Ectodermal cell (in vitro differentiated cells): Measurements from ENCODE around the gene TGOLN2.
"Not testable (repeated sequence)": the region's sequence is repeated elsewhere in the genome, so short reads cannot be mapped to it uniquely, and the experiment has no call there.

Experiments
- H3K27ac ChIP-seq: 2 replicates; pipeline ENCODE4 v1.7.0; 2013; ENCODE audit warnings: mild to moderate bottlenecking, low read depth, low read length; ENCODE audit not compliant: insufficient read depth, poor library complexity, severe bottlenecking
- H3K27me3 ChIP-seq: 2 replicates; pipeline ENCODE4 v1.7.0; 2013; ENCODE audit warnings: mild to moderate bottlenecking, low read length; ENCODE audit not compliant: insufficient read depth, control insufficient read depth, poor library complexity, severe bottlenecking
- H3K36me3 ChIP-seq: one replicate; pipeline ENCODE4 v1.7.0; 2013; ENCODE audit warnings: low read length; ENCODE audit not compliant: control insufficient read depth, insufficient read depth
- H3K4me1 ChIP-seq: one replicate; pipeline ENCODE4 v1.7.0; 2013; ENCODE audit warnings: low read length; ENCODE audit not compliant: control insufficient read depth, insufficient read depth
- H3K4me3 ChIP-seq: 2 replicates; pipeline ENCODE4 v1.7.0; 2013; ENCODE audit warnings: low read depth, low read length, control low read depth; ENCODE audit not compliant: insufficient read depth
- H3K9me3 ChIP-seq: 2 replicates; pipeline ENCODE4 v1.7.0; 2013; ENCODE audit warnings: mild to moderate bottlenecking, low read length, moderate library complexity; ENCODE audit not compliant: control insufficient read depth
- WGBS, 2 experiments: methylation state at CpG; one replicate each; pipeline ENCODE4 v1.1.7; 2013; ENCODE audit warnings: missing lambda C conversion rate in 2 of 2; 5-methylcytosine and 5-hydroxymethylcytosine counted together

The TGOLN2 gene

DNA sequence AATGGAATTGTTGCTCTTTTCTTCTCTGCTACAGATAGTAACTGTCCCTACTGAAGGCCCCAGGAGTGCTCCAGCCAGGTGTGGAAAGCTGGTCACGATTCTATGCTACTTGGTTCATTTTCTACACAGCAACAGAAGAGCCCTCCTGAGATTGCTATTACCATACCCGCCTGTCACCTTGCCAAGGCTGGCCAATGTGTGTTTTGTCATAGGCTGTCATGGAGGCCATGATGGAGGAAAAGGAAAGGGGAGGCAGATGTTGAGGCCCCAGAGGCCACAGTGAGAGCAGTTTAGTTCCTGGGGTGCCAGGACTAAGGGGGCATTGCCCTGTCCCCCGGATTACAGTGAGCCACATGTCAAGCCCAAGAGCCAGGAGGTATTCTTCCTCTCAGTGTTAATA, 27.7 kb upstream of the TGOLN2 start:
- peak overlapping the region; percentile 70 for H3K4me3 ChIP-seq
- H3K36me3 ChIP-seq: no peaks in the 10 kb centered on the region
- 90 to 91% methylated on average over 3 of the region's 3 CpGs for WGBS, 2 experiments
- no peaks in the 10 kb centered on the region for H3K4me1 ChIP-seq
- no peak overlapping the region for H3K27ac ChIP-seq
- no peaks in the 10 kb centered on the region for H3K27me3 ChIP-seq
- H3K9me3 ChIP-seq: no peaks in the 10 kb centered on the region

DNA sequence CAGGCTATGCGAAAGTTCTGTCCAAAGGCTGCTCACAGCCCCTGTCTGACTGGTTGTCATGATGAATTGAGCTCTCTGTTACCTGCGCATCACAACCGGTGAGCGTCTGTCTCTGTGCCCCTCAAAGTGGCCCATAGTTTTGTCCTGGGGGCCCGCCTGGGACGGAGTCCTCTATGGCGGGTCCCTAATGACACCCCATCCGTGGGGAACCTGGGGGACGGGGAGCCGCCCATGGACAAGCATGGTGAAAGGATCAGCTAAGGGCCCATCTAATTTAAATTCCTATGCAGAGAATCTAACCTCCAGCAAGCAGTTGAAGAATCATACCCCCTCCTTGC, 27.3 kb upstream of the TGOLN2 start:
- H3K27me3 ChIP-seq: no peaks in the 10 kb centered on the region
- WGBS, 2 experiments: 22 to 24% methylated on average over 10 of the region's 10 CpGs
- no peaks in the 10 kb centered on the region for H3K4me1 ChIP-seq
- H3K9me3 ChIP-seq: no peaks in the 10 kb centered on the region
- no peak overlapping the region for H3K27ac ChIP-seq
- H3K36me3 ChIP-seq: no peaks in the 10 kb centered on the region
- peak overlapping the region; percentile 70 for H3K4me3 ChIP-seq

DNA sequence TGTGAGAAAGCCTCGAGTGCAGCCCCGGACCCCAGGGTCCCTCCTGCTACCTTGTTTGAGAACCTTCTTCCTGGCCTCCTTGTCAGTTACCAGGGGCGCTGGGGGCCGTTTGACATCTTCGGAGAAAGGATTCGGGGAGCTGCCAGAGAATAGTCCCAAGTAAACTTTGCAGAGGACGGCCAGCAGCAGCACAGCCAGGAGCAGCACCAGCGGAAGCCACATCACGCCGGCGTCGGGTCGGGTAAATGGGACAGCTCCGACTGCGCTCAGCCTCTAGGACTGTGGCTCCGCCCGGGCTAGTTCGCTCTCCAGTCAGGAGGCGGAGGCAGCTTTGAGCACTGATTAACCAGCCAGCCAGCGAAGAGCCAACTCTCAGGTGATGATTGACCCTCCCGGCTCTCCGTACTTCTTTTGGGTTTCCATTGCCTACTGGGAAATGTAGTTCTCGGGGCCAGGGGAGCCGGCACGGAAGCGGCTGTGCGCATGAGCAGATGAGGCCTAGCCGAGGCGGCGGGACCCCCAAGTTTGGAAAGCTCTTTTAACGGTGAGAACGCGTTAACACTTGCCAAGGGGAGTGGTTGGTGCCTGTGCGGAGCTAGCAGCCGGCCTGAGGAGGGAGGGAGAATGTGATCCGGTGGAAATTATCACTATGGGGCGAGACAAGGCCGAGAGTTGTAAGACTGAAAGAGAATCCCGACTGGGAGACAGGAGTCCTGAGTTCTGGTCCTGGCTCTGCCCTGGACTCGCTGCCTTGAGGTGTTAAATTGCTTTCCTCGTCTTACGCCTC, 26.7 kb upstream of the TGOLN2 start, which contains the start of the genes ELMOD3 and RETSAT:
Gene ELMOD3 (plus strand): TSS at position 484 of the 787 bp plus-strand sequence. CDS start 2,430 bp downstream, outside the sequence.
Gene RETSAT (minus strand): TSS at position 243 of the 787 bp plus-strand sequence. CDS start 21 bp downstream, at position 222.
- Histone ChIP-seq H3K9me3 (no peaks in the 10 kb centered on the region), H3K36me3 (no peaks in the 10 kb centered on the region), H3K27me3 (no peaks in the 10 kb centered on the region), H3K4me1 (no peaks in the 10 kb centered on the region), H3K4me3 (peak within 1 kb of the TSS; percentile 70), H3K27ac (no peak within 1 kb of the TSS)
- 3 to 4% methylated on average over 42 of the region's 42 CpGs for WGBS, 2 experiments

DNA sequence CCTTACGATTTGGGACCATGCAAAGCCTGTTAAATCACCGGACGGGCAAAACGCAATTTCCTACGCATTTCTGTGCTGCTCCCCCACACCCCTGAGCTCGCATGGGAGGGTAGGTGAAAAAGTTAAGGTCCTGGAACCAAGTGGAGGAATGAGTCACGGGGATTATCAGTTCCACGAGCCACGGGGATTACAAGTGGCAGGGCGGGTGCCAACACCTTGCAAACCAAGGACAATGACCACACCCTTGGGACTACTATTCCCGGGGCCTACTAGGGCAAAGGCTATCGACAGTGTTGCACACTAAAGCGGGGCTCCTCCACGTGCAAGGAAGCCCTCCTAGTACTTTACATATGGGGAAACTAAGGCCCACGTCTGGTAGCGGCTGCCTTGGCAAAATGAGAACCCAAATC, 26.1 kb upstream of the TGOLN2 start:
- peak overlapping the region; percentile 70 for H3K4me3 ChIP-seq
- H3K4me1 ChIP-seq: no peaks in the 10 kb centered on the region
- no peaks in the 10 kb centered on the region for H3K9me3 ChIP-seq
- H3K27me3 ChIP-seq: no peaks in the 10 kb centered on the region
- 76 to 79% methylated on average over 16 of the region's 16 CpGs for WGBS, 2 experiments
- no peaks in the 10 kb centered on the region for H3K36me3 ChIP-seq
- no peak overlapping the region for H3K27ac ChIP-seq

DNA sequence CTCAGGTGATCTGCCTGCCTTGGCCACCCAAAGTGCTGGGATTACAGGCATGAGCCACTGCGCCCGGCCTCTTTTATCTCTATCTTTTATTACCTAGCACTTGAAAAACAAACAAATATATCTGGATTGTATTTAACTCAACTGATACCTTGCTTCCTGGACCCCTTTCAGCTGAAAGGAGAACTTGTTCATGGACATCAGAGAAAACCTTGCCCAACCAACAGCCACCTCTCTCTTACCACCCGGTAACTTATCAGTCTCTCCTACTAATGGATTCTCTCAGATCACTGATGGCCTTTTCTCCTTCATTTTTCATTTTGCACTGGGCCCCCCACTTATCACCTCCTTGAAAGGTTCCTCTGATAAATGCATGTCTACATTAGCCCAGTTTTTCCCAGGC, 19.8 kb upstream of the TGOLN2 start:
- WGBS, 2 experiments: 94 to 100% methylated on average over 3 of the region's 3 CpGs
- H3K36me3 ChIP-seq: no peaks in the 10 kb centered on the region

DNA sequence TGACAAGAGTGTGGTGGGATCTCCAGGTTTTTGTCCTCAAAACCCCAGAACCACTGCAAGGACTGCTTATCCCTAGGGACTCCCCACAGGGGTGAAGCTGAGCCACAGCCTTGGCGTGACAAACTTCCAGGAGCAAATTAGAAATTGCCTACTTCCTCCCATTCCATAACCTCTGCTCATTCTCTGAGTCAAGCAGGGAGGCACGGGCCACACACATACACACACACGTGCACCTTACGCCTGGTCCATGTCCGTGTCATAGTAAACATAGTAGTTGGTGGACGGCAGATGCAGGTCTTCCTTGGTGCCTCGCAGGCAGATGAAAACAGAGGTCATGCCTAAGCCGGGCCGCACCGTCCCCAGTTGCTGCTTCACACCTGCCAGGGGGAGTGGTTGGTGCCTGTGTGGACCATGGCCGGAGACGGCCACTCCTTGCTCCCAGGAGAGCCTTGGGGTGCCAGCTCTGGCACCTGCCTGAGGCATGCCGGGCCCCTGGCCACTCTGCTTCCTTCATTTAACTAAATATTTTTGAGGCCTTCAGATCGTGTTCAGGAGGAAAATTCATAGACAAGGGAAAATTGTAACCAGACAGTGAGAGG, 16.7 kb upstream of the TGOLN2 start:
- H3K4me1 ChIP-seq: no peaks in the 10 kb centered on the region
- no peaks in the 10 kb centered on the region for H3K9me3 ChIP-seq
- H3K4me3 ChIP-seq: no peak overlapping the region
- no peaks in the 10 kb centered on the region for H3K36me3 ChIP-seq
- no peak overlapping the region for H3K27ac ChIP-seq
- no peaks in the 10 kb centered on the region for H3K27me3 ChIP-seq
- WGBS, 2 experiments: 92 to 97% methylated on average over 14 of the region's 14 CpGs

More for the DNA sequence above, 19.8 kb upstream of the TGOLN2 start:
- H3K27me3 ChIP-seq: no peaks in the 10 kb centered on the region
- H3K4me3 ChIP-seq: no peak overlapping the region
- H3K9me3 ChIP-seq: no peaks in the 10 kb centered on the region
- no peak overlapping the region for H3K27ac ChIP-seq
- no peaks in the 10 kb centered on the region for H3K4me1 ChIP-seq

DNA sequence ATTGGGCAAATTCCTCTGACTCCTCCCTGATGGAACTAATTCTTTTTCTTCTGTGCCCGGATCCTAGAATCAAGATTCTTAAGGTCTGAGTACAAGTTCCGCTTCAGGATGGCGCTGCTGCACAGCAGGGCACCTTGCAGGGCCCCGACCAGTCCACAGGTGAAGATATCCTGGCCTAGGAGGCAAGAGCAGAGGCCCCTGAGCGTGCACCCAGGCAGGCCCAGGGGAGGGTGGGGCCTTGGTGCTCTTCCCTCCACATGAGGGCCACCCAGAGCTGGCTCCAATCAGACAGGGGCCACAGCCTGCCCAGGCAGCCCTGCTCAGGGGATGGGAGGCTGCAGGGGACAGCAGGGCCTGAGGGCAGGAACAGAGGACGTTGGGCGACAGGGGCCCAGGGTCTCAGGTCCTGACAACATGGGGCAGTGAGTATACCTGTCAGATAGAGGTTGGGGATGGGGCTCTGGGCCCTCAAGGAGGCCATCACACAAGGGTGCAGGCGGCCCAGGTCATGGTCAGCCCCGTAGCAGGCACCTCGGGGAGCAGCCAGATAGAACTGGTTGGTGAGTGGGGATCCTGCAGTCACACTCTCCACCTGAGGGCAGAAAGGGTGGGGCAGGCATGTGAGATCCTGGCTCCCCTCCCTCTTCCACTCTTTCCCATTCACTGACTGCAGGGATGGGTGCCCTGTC, 15.6 kb upstream of the TGOLN2 start:
- not testable (repeated sequence) for H3K27ac ChIP-seq, H3K27me3 ChIP-seq, H3K4me3 ChIP-seq, H3K9me3 ChIP-seq, H3K4me1 ChIP-seq, H3K36me3 ChIP-seq
- 94 to 95% methylated on average over 10 of the region's 10 CpGs for WGBS, 2 experiments

DNA sequence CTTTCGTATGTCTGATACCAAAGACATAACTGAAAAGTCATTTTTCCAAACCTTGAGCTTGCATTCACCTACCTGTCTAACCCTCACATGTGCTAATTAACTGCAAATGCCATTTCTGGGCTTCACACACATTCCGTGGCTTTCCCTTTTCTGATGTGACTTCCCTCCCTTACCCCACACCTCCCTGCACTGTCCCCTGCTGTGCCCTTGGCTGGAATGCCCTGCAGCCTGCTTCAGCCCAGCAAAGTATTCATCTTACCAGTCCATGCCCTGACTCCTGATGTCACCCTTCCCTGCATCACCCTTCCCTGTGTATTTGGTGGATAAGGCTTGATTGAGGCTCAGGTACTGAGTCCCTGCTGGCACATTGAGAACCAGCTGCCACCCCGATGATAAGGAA, 14.4 kb upstream of the TGOLN2 start:
- Histone ChIP-seq H3K27ac (no peak overlapping the region), H3K4me1 (no peaks in the 10 kb centered on the region), H3K4me3 (no peak overlapping the region), H3K27me3 (no peaks in the 10 kb centered on the region), H3K9me3 (no peaks in the 10 kb centered on the region), H3K36me3 (no peaks in the 10 kb centered on the region)
- WGBS, 2 experiments: 81 to 84% methylated on average over 3 of the region's 3 CpGs

DNA sequence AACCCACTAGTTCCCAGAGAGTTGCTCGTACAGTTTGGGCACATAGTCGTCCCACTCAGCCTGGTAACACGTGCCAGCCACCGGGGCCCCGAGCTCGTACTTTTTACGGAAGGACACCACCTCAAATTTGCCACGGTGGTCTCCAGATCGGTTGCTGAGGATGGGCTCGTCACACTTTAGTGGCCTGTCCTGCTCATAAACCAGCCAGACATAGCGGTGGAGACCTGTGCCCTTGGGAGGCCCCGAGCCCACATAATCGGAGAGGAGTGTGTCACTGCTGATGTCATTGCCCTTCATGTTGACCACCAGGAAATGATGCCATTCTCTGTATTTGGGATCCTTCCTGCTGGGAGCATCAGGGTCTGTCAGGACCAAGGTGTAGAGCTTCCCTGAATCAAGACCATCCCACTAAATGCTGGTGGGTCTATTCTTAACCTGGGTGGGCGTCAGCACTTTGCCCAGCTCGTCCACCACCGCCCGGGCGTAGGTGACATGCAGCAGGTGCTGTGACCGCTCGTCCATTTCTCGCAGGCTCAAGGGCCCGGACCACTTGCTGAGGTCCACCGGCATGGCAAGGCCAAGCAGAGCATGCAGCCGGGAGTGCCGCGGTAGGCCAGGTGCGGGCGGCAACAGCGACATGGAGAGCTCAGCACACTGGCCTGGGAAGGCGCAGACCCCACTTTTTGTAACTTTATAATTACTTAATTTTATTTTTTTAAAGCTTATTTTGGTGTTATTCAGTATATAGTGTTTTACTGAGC, 13.7 kb upstream of the TGOLN2 start:
- H3K27me3 ChIP-seq: no peaks in the 10 kb centered on the region
- no peaks in the 10 kb centered on the region for H3K36me3 ChIP-seq
- no peaks in the 10 kb centered on the region for H3K9me3 ChIP-seq
- H3K4me3 ChIP-seq: no peak overlapping the region
- H3K27ac ChIP-seq: no peak overlapping the region
- H3K4me1 ChIP-seq: no peaks in the 10 kb centered on the region
- 94 to 96% methylated on average over 29 of the region's 30 CpGs for WGBS, 2 experiments
